Measurements from ENCODE around the gene NAB1.
"Not testable (repeated sequence)": the region's sequence is repeated elsewhere in the genome, so short reads cannot be mapped to it uniquely, and the experiment has no call there.

NAB1 gene

GRCh38 chr2:190649035-190649797, at the start of gene NAB1:
NAB1 (plus strand) TSS chr2:190649083; CDS start chr2:190659177, 10,094 bp downstream.
- DNase-seq = peak; percentile 65

- no peak for DNase-seq
Observed at GRCh38 chr2:190599546-190600220, 49.2 kb upstream of the NAB1 start.

GRCh38 chr2:190600293-190601103, 48.4 kb upstream of the NAB1 start:
- DNase-seq = no peak

- no peak for DNase-seq
Observed at GRCh38 chr2:190603374-190603773, 45.5 kb upstream of the NAB1 start.

GRCh38 chr2:190607014-190607597, 41.8 kb upstream of the NAB1 start:
- no peak for DNase-seq

GRCh38 chr2:190607657-190608357, 41.1 kb upstream of the NAB1 start:
- no peak for DNase-seq

GRCh38 chr2:190608863-190609262, 40.0 kb upstream of the NAB1 start:
- not testable (repeated sequence) for DNase-seq

GRCh38 chr2:190609397-190609796, 39.5 kb upstream of the NAB1 start:
- DNase-seq = not testable (repeated sequence)

- DNase-seq = not testable (repeated sequence)
Observed at GRCh38 chr2:190610528-190610927, 38.4 kb upstream of the NAB1 start.

- no peak for DNase-seq
Observed at GRCh38 chr2:190615555-190616200, 33.2 kb upstream of the NAB1 start.

GRCh38 chr2:190618030-190618429, 30.9 kb upstream of the NAB1 start:
- no peak for DNase-seq

GRCh38 chr2:190625691-190626090, 23.2 kb upstream of the NAB1 start:
- no peak for DNase-seq

- no peak for DNase-seq
Observed at GRCh38 chr2:190626641-190627210, 22.2 kb upstream of the NAB1 start.

GRCh38 chr2:190627448-190628412, 21.2 kb upstream of the NAB1 start:
- DNase-seq = no peak

GRCh38 chr2:190628591-190629319, 20.1 kb upstream of the NAB1 start:
- no peak for DNase-seq

- no peak for DNase-seq
Observed at GRCh38 chr2:190634381-190634780, 14.5 kb upstream of the NAB1 start.

- DNase-seq = peak; percentile 32
Observed at GRCh38 chr2:190635781-190636180, 13.1 kb upstream of the NAB1 start.

- no peak for DNase-seq
Observed at GRCh38 chr2:190636361-190636760, 12.5 kb upstream of the NAB1 start.

- no peak for DNase-seq
Observed at GRCh38 chr2:190637281-190637734, 11.6 kb upstream of the NAB1 start.
